GM12878 (cell line): ENCODE measurements around the gene ISY1. TPM values are rescaled to one million over a fixed set of nuclear protein-coding genes. Genes with fewer than 3 reads are reported as not detected.

Source experiments
- BACH1 ChIP-seq: fragments of 450-650 bp; IDR thresholded peaks from 2 replicates; pipeline ENCODE4 v1.6.1; 2017; ENCODE audit warnings: mild to moderate bottlenecking, borderline replicate concordance
- GABPA ChIP-seq: IDR thresholded peaks from 2 replicates; pipeline ENCODE4 v1.6.1; 2014; ENCODE audit warnings: antibody characterized with exemption, low read depth, mild to moderate bottlenecking, inconsistent platforms
- NBN ChIP-seq: fragments of 450-650 bp; IDR thresholded peaks from 2 replicates; pipeline ENCODE4 v1.6.1; 2016
- NKRF ChIP-seq: fragments of 450-650 bp; conservative IDR thresholded peaks from 2 replicates; pipeline ENCODE4 v1.6.1; 2017; ENCODE audit warnings: mild to moderate bottlenecking, moderate library complexity
- polyA plus RNA-seq, 11 experiments: library from polyadenylated mRNA; depleted of rRNA in 4 of 11; unstranded in 6 of 11; stranded (reverse) in 5 of 11; fragments of >200 nt; fragmentation: Nextera tagmentation in 4 of 11; fragmentation: Illumina TruSeq in 1 of 11; extraction: Ambion mirVana in 4 of 11; extraction: Trizol in 1 of 11; gene quantifications; 1 replicate in 1 of 11; 2 replicates in 10 of 11; pipeline versions ENCODE4 v1.2.1 to v1.2.3, GENCODE V29; 2011 to 2016; ENCODE audit warnings: inconsistent platforms in 2 of 11, missing spikeins in 2 of 11, low read depth in 1 of 11
- total RNA-seq, 4 experiments: library from RNA; depleted of rRNA in 3 of 4; stranded (reverse); fragments of >200 nt in 3 of 4; fragmentation: Illumina TruSeq in 1 of 4; extraction: Trizol in 1 of 4; gene quantifications; 2 replicates each; pipeline versions ENCODE4 v1.2.1 to v1.2.3, GENCODE V29; 2013 to 2021
- TF ChIP-seq, protein P1 (sequence below): fragments of 150-350 bp; IDR thresholded peaks from 2 replicates; pipeline ENCODE4 v1.6.1; 2016; ENCODE audit warnings: low read depth, low read length

ISY1 gene
- total and polyA plus RNA-seq, 10 of the 15 experiments (the other 5 are each of a cell fraction or from before 2014, with no cell fraction given): 28.3 to 72.2 (median 44.7) TPM

DNA sequence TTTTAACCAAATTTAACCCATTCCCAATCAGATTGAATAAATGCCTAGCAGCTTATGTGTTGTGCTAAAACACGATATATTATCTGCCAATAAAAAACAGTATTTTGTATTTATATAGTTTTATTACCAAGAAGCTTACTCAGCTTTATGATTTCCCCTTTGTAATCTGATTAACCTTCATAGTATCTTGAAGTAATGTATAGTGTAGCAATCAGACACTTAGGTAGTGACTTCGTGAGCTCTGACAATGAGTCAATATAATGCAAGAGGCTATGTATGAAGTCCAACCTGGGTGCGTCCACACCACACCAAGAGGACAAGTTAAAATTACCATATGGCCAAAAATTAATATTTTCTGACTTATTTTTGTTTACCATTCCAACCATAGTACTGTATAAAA lies 24.9 kb upstream of the ISY1 start (continued):
- TF ChIP-seq, protein P1, sequence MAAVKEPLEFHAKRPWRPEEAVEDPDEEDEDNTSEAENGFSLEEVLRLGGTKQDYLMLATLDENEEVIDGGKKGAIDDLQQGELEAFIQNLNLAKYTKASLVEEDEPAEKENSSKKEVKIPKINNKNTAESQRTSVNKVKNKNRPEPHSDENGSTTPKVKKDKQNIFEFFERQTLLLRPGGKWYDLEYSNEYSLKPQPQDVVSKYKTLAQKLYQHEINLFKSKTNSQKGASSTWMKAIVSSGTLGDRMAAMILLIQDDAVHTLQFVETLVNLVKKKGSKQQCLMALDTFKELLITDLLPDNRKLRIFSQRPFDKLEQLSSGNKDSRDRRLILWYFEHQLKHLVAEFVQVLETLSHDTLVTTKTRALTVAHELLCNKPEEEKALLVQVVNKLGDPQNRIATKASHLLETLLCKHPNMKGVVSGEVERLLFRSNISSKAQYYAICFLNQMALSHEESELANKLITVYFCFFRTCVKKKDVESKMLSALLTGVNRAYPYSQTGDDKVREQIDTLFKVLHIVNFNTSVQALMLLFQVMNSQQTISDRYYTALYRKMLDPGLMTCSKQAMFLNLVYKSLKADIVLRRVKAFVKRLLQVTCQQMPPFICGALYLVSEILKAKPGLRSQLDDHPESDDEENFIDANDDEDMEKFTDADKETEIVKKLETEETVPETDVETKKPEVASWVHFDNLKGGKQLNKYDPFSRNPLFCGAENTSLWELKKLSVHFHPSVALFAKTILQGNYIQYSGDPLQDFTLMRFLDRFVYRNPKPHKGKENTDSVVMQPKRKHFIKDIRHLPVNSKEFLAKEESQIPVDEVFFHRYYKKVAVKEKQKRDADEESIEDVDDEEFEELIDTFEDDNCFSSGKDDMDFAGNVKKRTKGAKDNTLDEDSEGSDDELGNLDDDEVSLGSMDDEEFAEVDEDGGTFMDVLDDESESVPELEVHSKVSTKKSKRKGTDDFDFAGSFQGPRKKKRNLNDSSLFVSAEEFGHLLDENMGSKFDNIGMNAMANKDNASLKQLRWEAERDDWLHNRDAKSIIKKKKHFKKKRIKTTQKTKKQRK: no peak
- TF ChIP-seq NBN (no peak), GABPA (no peak), NKRF (no peak), BACH1 (no peak)
